HG03108 (cell line): Measurements from ENCODE around the gene DNAJC15.

Experiments used
- ATAC-seq: cut with Tn5 transposase; IDR thresholded peaks from one replicate; pipeline ENCODE4 v1.9.1; 2021; ENCODE audit warnings: moderate library complexity; ENCODE audit not compliant: unreplicated experiment

DNAJC15 gene

GRCh38 chr13:43150369-43151207, 127.2 kb downstream of the DNAJC15 start:
- ATAC-seq: no peak

- no peak for ATAC-seq
These were observed 130.2 kb downstream of the DNAJC15 start for GRCh38 chr13:43153436-43154090.

GRCh38 chr13:43154156-43154651, 130.8 kb downstream of the DNAJC15 start:
- ATAC-seq: no peak

GRCh38 chr13:43154839-43155238, 131.5 kb downstream of the DNAJC15 start:
- ATAC-seq: no peak

- no peak for ATAC-seq
These were observed 133.5 kb downstream of the DNAJC15 start for GRCh38 chr13:43156916-43157315.

- no peak for ATAC-seq
These were observed 134.4 kb downstream of the DNAJC15 start for GRCh38 chr13:43157796-43158195.

- ATAC-seq: no peak
These were observed 135.1 kb downstream of the DNAJC15 start for GRCh38 chr13:43158516-43158915.

GRCh38 chr13:43159026-43159461, 135.7 kb downstream of the DNAJC15 start:
- ATAC-seq: no peak
